Measurements from ENCODE around the gene FLRT3.

GRCh38 chr20:14386726-14387125 lies 49.3 kb upstream of the FLRT3 start:
- TF ChIP-seq GATA2 (IDR thresholded peaks at IDR 0.05; ENCODE audit: low read depth, low read length) (no peak), GATA3 (IDR thresholded peaks at IDR 0.05; ENCODE audit: low read depth, low read length) (no peak)
